ENCODE measurements around the gene KCNJ3. TPM values are rescaled to one million over a fixed set of nuclear protein-coding genes. Genes with fewer than 3 reads are reported as not detected.

Gene KCNJ3
- total RNA-seq, 1 experiment from 2014 or later, result 0.31 TPM

DNA sequence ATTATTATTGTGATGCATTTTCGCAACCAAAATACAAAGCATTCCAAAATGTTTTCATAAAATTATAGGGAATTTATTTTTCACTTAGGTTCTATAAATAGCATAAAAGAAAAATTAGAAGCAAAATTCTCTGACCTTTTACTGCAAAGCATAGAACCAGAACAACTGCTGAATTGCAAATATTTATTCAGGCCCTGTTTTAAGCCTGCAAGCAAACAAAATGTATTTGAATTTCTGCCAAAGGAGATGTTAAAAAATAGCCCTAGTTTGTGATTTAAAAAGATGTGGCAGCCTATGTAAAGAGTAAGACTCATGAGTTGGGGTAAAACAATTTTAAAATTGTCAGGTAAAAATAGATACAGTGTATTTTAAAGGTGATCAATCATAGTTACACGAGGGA lies 138.1 kb downstream of the KCNJ3 start:
- H3K36me3 Mint-ChIP-seq, result no peaks in the 10 kb centered on the region
- H3K27ac Mint-ChIP-seq, result no peak overlapping the region
- no peak for ATAC-seq
- no peak overlapping the region for H3K4me3 Mint-ChIP-seq
- ChIA-PET CTCF (interaction anchor here (0.6 kb wide), 1 partner anchor 23 kb away, joined by 3 read pairs; no protein-coding TSS in a partner anchor), POLR2A (no interaction called here)
- DNase-seq (ENCODE audit: low spot score), result no peak
- TF ChIP-seq ZNF396 (CRISPR knock-in tag; IDR thresholded peaks at IDR 0.05; ENCODE audit: borderline replicate concordance) (no peak), CREM (CRISPR knock-in tag; IDR thresholded peaks at IDR 0.05) (no peak), ESRRA (CRISPR knock-in tag; IDR thresholded peaks at IDR 0.05; ENCODE audit: borderline replicate concordance) (no peak), SMAD3 (CRISPR knock-in tag; IDR thresholded peaks at IDR 0.05; ENCODE audit: borderline replicate concordance) (no peak), JUN (CRISPR knock-in tag; IDR thresholded peaks at IDR 0.05) (no peak), OVOL2 (CRISPR knock-in tag; IDR thresholded peaks at IDR 0.05; ENCODE audit: borderline replicate concordance) (no peak), FOXP1 (CRISPR knock-in tag; IDR thresholded peaks at IDR 0.05; ENCODE audit: borderline replicate concordance) (no peak), FOXJ3 (CRISPR knock-in tag; IDR thresholded peaks at IDR 0.05; ENCODE audit: borderline replicate concordance) (no peak), ZNF317 (CRISPR knock-in tag; IDR thresholded peaks at IDR 0.05; ENCODE audit: borderline replicate concordance, low read depth) (no peak), TP53 (CRISPR knock-in tag; IDR thresholded peaks at IDR 0.05) (no peak)
- TF ChIP-seq, protein P1, sequence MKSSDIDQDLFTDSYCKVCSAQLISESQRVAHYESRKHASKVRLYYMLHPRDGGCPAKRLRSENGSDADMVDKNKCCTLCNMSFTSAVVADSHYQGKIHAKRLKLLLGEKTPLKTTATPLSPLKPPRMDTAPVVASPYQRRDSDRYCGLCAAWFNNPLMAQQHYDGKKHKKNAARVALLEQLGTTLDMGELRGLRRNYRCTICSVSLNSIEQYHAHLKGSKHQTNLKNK (CRISPR knock-in tag; IDR thresholded peaks at IDR 0.05), result no peak
- TF ChIP-seq, protein P2, sequence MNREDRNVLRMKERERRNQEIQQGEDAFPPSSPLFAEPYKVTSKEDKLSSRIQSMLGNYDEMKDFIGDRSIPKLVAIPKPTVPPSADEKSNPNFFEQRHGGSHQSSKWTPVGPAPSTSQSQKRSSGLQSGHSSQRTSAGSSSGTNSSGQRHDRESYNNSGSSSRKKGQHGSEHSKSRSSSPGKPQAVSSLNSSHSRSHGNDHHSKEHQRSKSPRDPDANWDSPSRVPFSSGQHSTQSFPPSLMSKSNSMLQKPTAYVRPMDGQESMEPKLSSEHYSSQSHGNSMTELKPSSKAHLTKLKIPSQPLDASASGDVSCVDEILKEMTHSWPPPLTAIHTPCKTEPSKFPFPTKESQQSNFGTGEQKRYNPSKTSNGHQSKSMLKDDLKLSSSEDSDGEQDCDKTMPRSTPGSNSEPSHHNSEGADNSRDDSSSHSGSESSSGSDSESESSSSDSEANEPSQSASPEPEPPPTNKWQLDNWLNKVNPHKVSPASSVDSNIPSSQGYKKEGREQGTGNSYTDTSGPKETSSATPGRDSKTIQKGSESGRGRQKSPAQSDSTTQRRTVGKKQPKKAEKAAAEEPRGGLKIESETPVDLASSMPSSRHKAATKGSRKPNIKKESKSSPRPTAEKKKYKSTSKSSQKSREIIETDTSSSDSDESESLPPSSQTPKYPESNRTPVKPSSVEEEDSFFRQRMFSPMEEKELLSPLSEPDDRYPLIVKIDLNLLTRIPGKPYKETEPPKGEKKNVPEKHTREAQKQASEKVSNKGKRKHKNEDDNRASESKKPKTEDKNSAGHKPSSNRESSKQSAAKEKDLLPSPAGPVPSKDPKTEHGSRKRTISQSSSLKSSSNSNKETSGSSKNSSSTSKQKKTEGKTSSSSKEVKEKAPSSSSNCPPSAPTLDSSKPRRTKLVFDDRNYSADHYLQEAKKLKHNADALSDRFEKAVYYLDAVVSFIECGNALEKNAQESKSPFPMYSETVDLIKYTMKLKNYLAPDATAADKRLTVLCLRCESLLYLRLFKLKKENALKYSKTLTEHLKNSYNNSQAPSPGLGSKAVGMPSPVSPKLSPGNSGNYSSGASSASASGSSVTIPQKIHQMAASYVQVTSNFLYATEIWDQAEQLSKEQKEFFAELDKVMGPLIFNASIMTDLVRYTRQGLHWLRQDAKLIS (CRISPR knock-in tag; IDR thresholded peaks at IDR 0.05; ENCODE audit: borderline replicate concordance), result no peak
- TF ChIP-seq, protein P3, sequence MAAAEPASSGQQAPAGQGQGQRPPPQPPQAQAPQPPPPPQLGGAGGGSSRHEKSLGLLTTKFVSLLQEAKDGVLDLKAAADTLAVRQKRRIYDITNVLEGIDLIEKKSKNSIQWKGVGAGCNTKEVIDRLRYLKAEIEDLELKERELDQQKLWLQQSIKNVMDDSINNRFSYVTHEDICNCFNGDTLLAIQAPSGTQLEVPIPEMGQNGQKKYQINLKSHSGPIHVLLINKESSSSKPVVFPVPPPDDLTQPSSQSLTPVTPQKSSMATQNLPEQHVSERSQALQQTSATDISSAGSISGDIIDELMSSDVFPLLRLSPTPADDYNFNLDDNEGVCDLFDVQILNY (CRISPR knock-in tag; IDR thresholded peaks at IDR 0.05), result no peak
- H3K27me3 Mint-ChIP-seq (ENCODE audit: low read depth), result no peaks in the 10 kb centered on the region
- H3K9me3 Mint-ChIP-seq, result peaks cover 16% of the 10 kb centered on the region
- peaks cover 4% of the 10 kb centered on the region for H3K4me1 Mint-ChIP-seq

DNA sequence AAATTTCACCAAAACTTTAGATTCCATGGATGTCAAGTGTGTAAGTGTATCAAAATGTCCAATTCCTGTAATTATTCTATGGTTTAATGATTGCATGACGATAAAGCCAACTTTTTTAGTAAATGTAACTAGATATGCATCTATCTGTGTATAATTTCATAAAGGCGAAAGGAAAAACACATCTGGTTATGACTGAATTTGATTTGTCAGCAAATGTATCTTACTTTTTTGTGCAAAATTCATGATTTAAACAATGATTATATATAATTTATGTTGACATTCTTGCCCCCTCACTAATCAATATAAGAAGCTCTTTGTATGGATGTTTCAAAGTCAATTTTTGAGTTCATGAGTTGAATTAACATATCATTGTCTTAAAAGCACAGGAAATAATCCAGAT lies 138.5 kb downstream of the KCNJ3 start:
- Mint-ChIP-seq H3K9me3 (peaks cover 16% of the 10 kb centered on the region), H3K4me1 (peaks cover 4% of the 10 kb centered on the region), H3K27ac (no peak overlapping the region), H3K36me3 (no peaks in the 10 kb centered on the region), H3K27me3 (ENCODE audit: low read depth) (no peaks in the 10 kb centered on the region), H3K4me3 (no peak overlapping the region)
- ATAC-seq (no peak), DNase-seq (ENCODE audit: low spot score) (no peak)
- CTCF ChIA-PET, result no interaction called here
- POLR2A ChIA-PET, result no interaction called here
- TF ChIP-seq ATF1 (CRISPR knock-in tag; IDR thresholded peaks at IDR 0.05), result no peak
- no peak for TF ChIP-seq MYBL2 (CRISPR knock-in tag; IDR thresholded peaks at IDR 0.05)

DNA sequence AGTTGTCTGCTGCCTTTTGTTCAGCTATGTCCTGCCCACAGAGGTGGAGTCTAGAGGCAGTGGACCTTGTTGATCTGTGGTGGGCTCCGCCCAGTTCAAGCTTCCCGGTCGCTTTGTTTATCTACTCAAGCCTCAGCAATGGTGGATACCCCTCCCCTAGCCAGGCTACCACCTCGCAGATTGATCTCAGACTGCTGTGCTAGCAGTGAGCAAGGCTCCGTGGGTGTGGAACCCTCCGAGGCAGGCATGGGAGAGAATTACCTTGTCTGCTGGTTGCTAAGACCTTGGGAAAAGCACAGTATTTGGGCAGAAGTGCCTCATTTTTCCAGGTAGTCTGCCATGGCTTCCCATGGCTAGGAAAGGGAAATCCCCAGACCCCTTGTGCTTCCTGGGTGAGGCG lies 146.0 kb downstream of the KCNJ3 start:
- POLR2A ChIA-PET, result no interaction called here
- ATAC-seq (no peak), DNase-seq (ENCODE audit: low spot score) (no peak)
- 0 out of 2 replicates have a peak, but pooled peaks cover 3% of the 10 kb centered on the region for H3K36me3 Mint-ChIP-seq
- H3K4me1 Mint-ChIP-seq, result no peaks in the 10 kb centered on the region
- peaks cover 25% of the 10 kb centered on the region for H3K9me3 Mint-ChIP-seq
- no peaks in the 10 kb centered on the region for H3K27me3 Mint-ChIP-seq (ENCODE audit: low read depth)
- no peak overlapping the region for H3K4me3 Mint-ChIP-seq
- no peak overlapping the region for H3K27ac Mint-ChIP-seq
- CTCF ChIA-PET, result no interaction called here
- TF ChIP-seq, protein P1 (CRISPR knock-in tag; IDR thresholded peaks at IDR 0.05), result no peak
- TF ChIP-seq NR3C1 (CRISPR knock-in tag; conservative IDR thresholded peaks at IDR 0.05; ENCODE audit: low read depth) (no peak), GRHL2 (CRISPR knock-in tag; IDR thresholded peaks at IDR 0.05; ENCODE audit: insufficient replicate concordance, severe bottlenecking) (no peak), ZNF138 (CRISPR knock-in tag; conservative IDR thresholded peaks at IDR 0.05) (no peak), RORB (CRISPR knock-in tag; IDR thresholded peaks at IDR 0.05) (no peak)

Measured in WTC11 (cell line).